Measurements from ENCODE around the gene STUM. TPM values are rescaled to one million over a fixed set of nuclear protein-coding genes. Genes with fewer than 3 reads are reported as not detected.

STUM gene
- polyA plus RNA-seq, 1 experiment = not detected

- ChIA-PET POLR2A (no interaction called here), CTCF (interaction anchor here (0.6 to 1.8 kb wide), 2 partner anchors 17 to 136 kb away, joined by 3 to 4 read pairs; no protein-coding TSS in a partner anchor)
- Histone ChIP-seq H3K4me3 (ENCODE audit: low read depth, low read length) (no peak overlapping the region), H3K36me3 (ENCODE audit: control insufficient read depth, insufficient read depth, low read length) (no peaks in the 10 kb centered on the region), H3K27me3 (ENCODE audit: control insufficient read depth, insufficient read depth, low read length) (peaks cover 7% of the 10 kb centered on the region)
- no peak for TF ChIP-seq CTCF (IDR thresholded peaks at IDR 0.05; ENCODE audit: insufficient read depth, low read depth, low read length)
- no peak for DNase-seq (ENCODE audit: low read depth)
Measured at GRCh38 chr1:226618380-226618779, 69.8 kb downstream of the STUM start.

GRCh38 chr1:226619031-226619430 lies 70.5 kb downstream of the STUM start:
- no peak for DNase-seq (ENCODE audit: low read depth)
- ChIA-PET CTCF (interaction anchor here (1.4 to 1.8 kb wide), 2 partner anchors 17 to 72 kb away, joined by 4 to 6 read pairs; no protein-coding TSS in a partner anchor), POLR2A (no interaction called here)
- TF ChIP-seq CTCF (IDR thresholded peaks at IDR 0.05; ENCODE audit: insufficient read depth, low read depth, low read length) = no peak
- Histone ChIP-seq H3K4me3 (ENCODE audit: low read depth, low read length) (no peak overlapping the region), H3K36me3 (ENCODE audit: control insufficient read depth, insufficient read depth, low read length) (no peaks in the 10 kb centered on the region), H3K27me3 (ENCODE audit: control insufficient read depth, insufficient read depth, low read length) (peaks cover 7% of the 10 kb centered on the region)

- DNase-seq (ENCODE audit: low read depth) = no peak
- POLR2A ChIA-PET = no interaction called here
- TF ChIP-seq CTCF (IDR thresholded peaks at IDR 0.05; ENCODE audit: insufficient read depth, low read depth, low read length) = no peak
- Histone ChIP-seq H3K36me3 (ENCODE audit: control insufficient read depth, insufficient read depth, low read length) (no peaks in the 10 kb centered on the region), H3K27me3 (ENCODE audit: control insufficient read depth, insufficient read depth, low read length) (peaks cover 6% of the 10 kb centered on the region), H3K4me3 (ENCODE audit: low read depth, low read length) (no peak overlapping the region)
- CTCF ChIA-PET = no interaction called here
Measured at GRCh38 chr1:226622012-226622411, 73.4 kb downstream of the STUM start.

GRCh38 chr1:226624526-226624925 lies 76.0 kb downstream of the STUM start:
- peak; percentile 46 for DNase-seq (ENCODE audit: low read depth)
- TF ChIP-seq CTCF (IDR thresholded peaks at IDR 0.05; ENCODE audit: insufficient read depth, low read depth, low read length) = no peak
- CTCF ChIA-PET = interaction anchor here (0.6 to 3.4 kb wide), 7 partner anchors 10 to 204 kb away, joined by 3 to 24 read pairs (median 6); no protein-coding TSS in a partner anchor
- POLR2A ChIA-PET = interaction anchor here (0.7 kb wide), 1 partner anchor 80 kb away, joined by 18 read pairs; no protein-coding TSS in a partner anchor
- no peaks in the 10 kb centered on the region; the same call in 1 of the 2 replicates for H3K27me3 ChIP-seq (ENCODE audit: control insufficient read depth, insufficient read depth, low read length)
- H3K36me3 ChIP-seq (ENCODE audit: control insufficient read depth, insufficient read depth, low read length) = no peaks in the 10 kb centered on the region
- no peak overlapping the region for H3K4me3 ChIP-seq (ENCODE audit: low read depth, low read length)

GRCh38 chr1:226625326-226625725 lies 76.8 kb downstream of the STUM start:
- CTCF ChIA-PET = interaction anchor here (1.2 to 3.4 kb wide), 6 partner anchors 9 to 201 kb away, joined by 3 to 24 read pairs (median 12); no protein-coding TSS in a partner anchor
- POLR2A ChIA-PET = no interaction called here
- H3K27me3 ChIP-seq (ENCODE audit: control insufficient read depth, insufficient read depth, low read length) = peaks cover 1% of the 10 kb centered on the region; the same call in 1 of the 2 replicates
- no peak overlapping the region for H3K4me3 ChIP-seq (ENCODE audit: low read depth, low read length)
- TF ChIP-seq CTCF (IDR thresholded peaks at IDR 0.05; ENCODE audit: insufficient read depth, low read depth, low read length) = no peak
- H3K36me3 ChIP-seq (ENCODE audit: control insufficient read depth, insufficient read depth, low read length) = no peaks in the 10 kb centered on the region
- DNase-seq (ENCODE audit: low read depth) = no peak

Measured in BJ (cell line).